Pulmonary artery endothelial cell (primary cell): ENCODE data around the gene HHATL. TPM values are rescaled to one million over a fixed set of nuclear protein-coding genes. Genes with fewer than 3 reads are reported as not detected.

ENCODE experiments used
- DNase-seq: peaks from one replicate; pipeline ENCODE4 v3.0.0-alpha.2; 2011; ENCODE audit warnings: low read depth, low spot score
- total RNA-seq: library from RNA; depleted of rRNA; stranded (reverse); fragments of >200 nt; gene quantifications from 2 replicates; pipeline ENCODE4 v1.2.3, GENCODE V29; 2014

The HHATL gene, protein sequence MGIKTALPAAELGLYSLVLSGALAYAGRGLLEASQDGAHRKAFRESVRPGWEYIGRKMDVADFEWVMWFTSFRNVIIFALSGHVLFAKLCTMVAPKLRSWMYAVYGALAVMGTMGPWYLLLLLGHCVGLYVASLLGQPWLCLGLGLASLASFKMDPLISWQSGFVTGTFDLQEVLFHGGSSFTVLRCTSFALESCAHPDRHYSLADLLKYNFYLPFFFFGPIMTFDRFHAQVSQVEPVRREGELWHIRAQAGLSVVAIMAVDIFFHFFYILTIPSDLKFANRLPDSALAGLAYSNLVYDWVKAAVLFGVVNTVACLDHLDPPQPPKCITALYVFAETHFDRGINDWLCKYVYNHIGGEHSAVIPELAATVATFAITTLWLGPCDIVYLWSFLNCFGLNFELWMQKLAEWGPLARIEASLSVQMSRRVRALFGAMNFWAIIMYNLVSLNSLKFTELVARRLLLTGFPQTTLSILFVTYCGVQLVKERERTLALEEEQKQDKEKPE
- not detected in 2 replicates for total RNA-seq

DNA sequence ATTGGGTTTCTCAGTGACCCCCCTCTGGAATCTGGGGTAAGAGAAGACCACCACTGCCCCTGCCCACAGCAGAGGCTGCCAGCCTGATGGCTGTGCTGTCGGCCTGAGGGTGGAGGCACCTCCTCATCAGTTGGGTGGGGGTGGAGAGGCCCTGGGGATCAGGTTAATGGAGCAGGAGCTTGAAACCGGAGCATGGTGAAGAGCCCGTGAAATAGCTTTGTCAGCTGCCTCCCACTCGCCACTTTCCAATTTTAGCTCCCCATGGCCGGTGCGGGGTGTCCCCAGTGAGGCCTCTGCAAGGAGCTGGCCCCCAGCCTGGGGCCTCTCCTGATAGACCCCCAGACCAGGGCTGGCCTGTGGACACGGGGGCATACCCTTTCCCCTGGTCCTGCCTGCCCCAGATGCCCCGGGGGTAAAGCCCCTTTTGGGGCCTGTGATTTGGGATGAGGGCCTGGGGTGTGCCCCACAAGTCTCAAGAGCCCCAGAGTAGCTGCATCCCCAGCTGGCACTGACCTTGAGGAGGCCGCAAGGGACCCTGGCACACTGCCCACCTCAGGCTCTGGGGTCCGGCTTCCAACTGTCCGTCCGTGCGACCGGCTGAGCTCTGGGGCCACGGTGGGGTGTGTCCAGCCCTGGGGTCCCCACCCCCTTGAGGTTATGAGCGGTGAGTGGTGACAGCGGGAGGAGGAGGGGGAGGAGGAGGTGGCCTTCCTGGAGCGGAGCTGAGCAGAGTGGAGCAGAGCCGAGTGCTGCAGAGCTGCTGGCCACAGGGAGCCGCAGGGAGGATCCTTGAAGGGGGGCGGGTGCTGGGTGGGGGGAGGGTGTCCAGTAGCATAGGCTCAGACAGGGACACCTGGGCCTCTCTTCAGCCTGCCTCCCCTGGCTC lies at the start of gene HHATL:
Gene HHATL (minus strand): TSS at position 733 of the 886 bp plus-strand sequence. CDS start 1,972 bp downstream, outside the sequence.
- DNase-seq: no peak

DNA sequence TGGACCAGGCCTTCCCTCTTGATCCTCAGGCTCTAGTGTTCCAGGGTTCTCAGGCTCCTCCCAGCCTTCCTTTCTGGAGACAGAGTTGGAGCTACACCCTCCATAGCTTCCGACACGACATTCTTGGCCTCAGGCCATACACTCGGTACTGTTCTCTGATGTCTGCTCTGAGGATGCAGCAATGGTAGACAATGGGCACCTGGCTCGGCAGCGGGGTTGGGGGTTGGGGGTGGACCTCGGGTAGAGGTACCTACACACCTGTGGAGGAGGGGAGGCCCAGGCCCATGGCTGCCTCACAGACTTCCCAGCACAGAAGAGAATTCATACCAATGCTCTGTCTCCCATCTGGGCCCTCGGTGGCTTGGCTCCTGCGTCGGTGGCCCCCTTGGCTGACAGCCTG lies 49.0 kb upstream of the HHATL start:
- no peak for DNase-seq

DNA sequence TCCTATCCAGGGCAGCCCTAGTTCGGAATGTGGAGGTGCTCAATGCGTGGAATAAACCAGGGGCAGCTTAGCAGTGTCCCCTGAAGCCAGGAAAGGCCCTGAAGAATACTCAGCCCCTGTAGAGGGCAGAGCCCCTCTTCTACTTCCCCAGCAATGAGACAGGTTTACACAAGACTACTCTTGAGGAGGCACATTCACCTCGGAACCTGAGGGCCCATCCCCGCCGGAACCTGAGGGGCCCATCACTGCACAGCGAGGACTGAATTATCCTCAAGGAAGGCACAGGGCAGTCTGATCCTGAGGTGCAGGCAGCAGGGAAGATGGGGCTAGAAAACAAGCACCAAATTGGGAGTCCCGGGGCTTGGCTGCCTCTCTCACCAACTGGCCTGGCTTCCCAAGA lies 48.2 kb upstream of the HHATL start:
- DNase-seq: no peak

DNA sequence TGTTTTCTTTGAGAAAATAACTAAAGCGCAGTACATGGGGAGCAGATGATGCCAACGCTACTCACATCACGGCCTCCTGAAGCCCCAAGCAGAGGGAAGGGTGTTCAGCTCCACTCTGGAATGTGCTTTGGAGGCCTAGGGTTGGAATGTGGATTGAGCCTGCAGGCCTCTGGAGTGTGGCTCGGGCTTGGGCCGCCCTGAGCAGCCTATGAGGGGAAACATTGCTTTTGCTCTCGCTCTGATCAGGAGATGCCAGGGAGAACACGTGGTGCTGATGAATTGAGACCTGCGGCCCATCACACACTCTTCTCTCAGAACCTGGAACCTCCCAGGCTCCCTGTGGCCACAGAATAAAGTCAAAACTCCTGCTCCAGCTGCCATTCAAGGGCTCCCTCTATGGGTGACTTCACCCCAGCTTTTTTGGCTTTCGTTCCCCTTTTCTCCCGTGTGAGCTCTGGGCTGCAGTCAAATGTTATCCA lies 47.2 kb upstream of the HHATL start:
- DNase-seq: no peak

DNA sequence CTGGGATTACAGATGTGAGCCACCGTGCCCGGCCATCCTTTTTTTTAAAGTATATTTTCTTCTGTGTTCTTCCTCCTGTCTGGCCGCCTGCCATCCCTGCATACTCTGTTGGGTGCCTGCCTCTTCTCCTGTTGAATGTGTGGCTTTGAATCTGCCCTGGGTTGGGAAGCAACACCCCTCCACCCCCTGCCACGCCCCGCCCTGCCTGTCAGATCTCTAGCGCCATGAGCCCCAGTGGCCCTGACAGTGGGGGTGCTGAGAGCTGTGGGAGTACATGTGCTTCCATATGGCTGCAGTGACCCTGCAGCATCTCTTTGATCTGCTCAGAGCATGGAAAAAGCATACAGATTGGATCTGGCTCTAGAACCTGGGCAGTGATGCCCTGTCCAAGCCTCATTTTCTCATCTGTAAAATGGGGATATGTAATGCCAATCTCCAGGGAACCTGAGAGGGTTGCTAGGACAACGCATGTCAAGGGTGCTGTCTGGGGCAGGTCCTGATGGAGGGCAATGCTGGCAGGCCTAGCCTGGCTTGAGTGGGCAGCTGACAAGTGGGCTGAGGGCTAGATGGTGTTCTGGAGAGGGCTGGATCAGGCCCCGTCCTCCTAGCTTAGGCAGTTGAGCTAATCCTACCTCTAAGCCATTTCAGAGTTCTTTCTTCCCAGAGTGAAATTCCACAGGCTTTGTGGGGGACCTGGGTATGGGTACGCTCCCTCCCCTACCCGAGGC lies 46.6 kb upstream of the HHATL start:
- DNase-seq: no peak

DNA sequence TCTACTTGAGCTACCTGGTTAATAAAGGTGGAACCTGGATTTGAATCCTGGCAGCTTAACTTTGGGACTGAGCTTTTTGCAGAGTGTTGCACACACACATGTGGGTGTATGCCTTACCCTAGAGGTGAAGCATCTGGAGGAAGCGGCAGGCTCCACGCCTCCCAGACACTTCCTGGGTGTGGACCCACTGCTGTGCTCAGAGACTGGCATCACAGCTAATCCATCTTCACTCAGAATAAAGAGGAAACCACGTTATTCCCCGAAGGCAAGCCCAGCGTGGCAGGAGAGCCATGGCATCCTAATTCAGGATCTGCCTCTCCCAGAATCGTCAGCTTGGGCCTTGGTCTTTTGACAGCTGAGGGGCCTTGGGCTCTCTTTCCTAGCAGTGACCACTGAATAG lies 45.0 kb upstream of the HHATL start:
- no peak for DNase-seq

DNA sequence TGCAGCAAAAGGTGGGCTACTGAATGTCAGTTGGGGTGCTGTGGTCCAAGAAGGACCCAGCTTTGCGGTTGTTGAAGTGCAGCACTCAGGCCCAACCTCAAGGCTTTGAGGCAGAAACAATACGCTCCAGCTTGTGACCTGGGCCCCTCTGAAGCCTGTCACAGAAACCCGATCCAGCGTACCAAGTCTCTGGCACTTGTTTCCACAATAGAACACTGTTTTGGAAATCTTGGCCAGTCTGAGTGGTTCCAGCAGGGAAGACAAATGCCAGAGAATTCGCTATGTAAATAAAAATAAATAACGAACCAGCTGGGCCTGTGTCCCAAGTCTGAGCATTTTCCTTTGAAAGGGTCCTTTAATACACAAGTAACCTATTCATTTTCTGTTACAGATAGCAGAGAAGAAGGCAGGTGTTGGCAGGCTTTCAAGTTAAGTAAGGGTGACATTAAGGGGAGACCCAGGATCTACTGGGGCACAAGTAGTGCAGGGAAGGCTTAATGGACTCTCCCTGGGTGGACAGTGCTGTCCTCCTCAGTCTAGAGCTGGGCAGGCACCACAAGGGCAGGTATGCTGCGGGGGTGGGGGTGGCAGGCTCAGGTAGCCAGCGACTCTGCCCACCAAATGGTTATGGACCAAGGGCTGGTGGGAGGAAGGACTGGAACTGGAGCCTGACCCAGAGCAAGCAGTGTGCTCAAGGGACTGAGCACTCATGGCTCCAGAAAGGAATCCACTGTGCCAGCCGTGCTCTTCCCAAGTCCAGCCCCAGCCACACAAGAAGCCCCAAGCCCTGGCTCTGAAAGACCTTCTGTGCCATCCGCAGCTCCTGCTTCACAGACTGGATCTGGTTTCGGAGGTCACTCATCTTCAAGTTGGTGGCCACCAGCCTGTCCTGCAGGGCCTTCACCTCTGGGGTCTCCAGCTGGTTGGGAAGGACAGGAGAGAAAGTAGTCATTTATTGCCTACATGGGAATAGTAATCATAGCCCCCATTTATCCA lies 44.2 kb upstream of the HHATL start:
- no peak for DNase-seq

DNA sequence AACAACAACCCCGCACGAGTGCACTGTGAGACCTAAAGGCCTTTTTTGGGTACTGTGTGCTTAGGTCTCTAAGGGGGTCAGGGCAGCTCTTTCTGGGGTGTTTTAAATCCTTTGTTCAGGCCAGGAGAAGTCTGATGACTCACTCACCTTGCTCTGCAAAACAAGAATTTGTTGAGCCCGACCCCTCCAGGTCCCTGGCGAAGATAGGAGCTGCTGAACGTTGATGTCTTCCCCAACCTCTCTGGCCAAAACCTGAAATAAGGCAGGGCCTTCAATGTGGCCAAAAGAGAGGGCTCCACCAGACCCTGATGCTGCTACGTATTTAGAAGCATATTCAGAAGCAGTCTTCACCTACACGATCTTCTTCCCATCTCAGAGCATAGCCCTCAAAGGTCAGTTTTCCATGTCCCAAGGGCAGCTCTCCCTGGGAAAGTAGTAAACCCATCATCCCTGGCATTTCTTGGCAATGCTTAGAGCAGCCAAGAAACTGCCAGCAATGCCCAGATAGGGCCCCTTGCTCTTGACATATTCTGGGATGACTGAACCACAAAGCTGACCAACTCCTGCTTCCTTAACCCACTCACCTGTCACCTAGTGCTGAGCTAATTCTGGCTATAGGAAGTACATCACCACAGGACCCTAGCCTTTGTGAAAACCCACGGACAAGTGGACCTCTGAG lies 43.3 kb upstream of the HHATL start:
- no peak for DNase-seq

DNA sequence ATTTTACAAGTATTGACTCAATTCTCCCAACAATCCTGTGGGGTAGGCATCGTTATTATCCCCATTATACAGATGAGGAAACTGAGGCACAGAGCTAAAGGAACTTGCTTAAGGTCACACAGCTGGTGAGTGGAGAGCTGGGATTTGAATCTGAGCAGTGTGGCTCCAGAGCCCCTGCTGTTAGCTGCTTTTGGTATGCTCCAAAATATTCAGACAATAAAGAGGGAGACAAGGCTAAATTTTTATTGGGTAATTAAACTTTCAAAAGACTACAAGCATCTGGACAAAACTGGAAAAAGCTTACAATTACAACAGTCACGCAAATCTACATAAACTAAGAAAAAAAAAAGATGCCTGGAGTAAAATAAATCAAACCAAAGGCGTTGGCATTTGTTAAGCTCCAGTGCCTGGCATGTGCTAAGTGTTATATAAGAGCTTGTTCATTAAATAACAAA lies 42.7 kb upstream of the HHATL start:
- DNase-seq: no peak

DNA sequence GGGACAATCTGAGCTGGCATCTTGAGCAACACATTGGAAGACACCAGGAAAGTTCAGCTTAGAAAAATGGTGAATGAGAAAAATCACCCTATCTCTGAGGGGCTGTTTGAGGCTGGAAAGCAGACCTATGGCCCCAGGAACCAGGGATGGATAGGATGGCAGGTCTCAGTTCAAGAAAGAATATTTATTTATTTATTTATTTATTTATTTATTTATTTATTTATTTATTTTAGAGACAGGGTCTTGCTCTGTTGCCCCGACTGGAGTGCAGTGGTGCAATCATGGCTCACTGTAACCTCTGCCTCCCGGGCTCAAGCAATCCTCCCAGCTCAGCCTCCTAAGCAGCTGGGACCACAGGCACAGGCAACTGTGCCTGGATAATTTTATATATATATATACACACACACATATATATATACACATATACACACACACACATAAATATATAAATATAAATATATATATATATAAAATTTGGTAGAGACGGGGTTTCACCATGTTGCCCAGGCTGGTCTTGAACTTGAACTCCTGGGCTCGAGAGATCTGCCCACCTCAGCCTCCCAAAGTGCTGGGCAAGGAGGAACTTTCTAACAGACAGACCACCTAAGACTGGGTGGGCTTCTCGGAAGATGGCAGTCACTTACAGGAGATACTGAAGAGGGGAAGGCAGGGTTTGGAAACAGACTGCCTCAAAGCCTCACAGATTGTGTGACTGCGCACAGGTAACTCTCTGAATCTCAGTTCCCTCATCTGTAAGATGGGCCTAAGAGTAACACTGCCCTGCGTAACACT lies 40.8 kb upstream of the HHATL start:
- no peak for DNase-seq

DNA sequence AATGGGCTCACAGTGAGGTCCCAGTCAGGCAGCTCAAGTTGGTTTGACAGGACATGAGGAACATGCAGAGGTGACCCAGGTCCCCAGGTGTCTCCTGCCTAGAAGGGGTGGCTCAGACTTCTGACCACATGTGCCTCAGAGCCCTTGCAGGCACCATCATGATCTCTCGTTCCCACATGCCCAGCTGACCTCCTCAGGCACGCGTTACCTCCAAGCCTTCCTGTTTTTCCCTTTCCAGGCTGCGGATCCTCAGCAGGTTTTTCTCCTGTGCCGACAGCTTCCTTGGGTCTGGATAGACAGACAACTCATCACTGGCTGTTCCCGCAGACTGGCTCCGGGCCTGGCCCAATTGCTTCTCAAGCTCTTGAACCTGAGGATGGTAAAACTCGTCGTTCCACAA lies 40.1 kb upstream of the HHATL start:
- no peak for DNase-seq

DNA sequence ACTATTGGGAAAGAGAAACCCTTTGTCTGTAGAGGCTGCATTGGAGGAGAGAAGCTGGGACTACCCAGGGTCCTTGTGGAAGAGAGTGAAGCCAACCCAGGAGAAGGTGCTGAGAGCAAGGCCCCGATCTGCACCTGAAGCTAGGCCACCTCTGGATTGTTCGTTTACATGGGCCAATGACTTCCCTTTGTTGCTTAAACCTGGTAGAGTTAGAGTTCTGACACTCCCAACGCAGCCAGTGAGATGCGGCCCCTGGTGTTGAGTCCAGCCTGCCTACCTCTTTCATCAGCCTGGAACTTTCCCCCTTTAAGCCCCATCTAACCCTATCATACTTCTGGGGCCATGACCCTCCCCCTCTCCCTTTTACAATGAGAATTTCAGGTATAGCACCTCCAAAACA lies 39.7 kb upstream of the HHATL start:
- no peak for DNase-seq

DNA sequence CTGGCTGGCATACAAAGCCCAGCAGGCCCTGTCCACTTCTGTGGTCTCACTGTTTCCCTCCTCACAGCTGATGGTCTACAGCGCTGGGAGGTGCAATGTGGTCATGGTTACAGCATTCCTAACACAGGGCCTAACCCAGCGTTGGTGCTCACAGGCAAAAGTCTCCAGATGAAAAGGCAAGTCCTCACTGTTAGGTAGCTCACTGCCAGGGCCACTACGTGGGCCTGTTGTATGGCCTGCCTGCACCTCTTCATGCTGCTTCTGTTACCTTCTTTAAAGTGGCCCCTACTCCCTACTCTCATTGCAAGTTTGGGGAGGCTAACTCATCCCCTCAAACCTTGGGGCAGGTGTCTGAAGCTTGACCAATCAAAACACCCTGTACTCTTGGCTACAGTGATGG lies 39.2 kb upstream of the HHATL start:
- no peak for DNase-seq

DNA sequence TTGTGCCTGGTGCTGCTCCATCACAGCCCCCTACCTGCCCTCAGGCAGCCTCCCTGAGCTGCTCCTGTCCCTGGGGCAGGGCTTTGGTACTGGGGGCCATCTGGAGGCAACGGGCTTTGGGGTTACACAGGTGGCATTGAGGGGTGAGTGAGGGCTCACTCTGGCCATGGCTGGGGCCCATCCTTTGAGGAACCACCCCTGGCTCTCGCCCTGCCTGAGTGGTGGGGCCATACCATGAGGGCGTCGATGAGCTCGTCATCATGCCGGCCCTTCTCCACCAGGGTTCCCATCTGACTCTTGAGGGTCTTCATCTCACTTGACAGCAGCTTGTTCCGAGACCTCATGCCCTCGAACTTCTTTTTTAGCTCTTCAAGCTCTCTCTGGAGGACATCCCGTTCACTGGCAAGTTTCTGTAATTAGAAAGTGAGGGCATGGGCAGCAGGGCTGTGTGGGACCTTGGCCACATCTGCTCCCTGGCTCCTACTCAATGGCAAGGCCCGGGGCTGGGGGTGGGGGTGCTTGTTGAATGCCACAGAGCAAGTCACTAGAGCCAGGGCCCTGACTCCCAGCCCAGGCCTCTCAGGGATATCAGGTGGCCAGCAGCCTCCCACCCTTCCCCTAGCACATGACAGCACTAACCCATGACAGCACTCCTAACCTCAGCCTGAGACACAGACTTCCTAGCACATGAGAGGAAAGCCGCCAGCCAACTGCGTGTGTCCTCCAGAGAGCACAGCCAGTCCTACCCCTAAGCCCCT lies 37.0 kb upstream of the HHATL start:
- no peak for DNase-seq

DNA sequence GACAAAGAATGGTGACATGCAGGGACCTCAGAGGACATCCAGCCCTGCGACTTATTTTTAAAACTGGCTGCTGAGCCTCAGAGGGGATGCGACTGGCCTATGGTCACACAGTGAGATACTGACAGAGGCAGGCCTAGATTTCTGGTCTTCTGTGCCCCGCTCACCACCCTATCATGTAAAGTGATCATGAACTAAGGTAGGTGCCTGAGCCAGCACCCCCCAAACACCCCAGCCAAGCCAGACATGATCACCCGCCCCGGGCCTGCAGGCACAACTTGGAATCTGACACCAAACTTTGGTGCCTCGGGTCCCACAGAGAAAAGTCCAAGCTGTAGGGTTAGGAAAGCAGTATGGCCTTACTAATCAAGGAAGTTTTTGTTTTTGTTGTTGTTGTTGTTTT lies 33.9 kb upstream of the HHATL start:
- DNase-seq: no peak

DNA sequence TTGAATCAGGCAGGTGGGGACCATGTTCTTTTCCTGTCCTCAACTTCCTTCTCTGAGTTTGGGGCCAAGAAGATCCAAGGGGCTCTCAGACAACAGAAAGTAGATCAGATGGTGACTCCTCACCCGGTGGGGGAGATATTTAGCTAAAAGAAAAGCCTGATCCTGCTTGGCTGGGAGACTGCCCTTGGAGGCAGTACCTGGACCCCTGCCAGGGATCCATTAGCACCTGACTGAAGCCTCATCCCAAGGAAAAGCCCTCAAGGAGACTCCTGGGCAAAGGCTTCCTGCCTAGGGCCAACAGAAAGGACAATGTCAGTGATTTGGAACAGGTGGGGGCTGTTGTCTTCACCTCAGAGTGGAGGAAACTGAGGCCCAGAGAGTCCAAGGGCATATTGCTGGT lies 33.5 kb upstream of the HHATL start:
- no peak for DNase-seq

DNA sequence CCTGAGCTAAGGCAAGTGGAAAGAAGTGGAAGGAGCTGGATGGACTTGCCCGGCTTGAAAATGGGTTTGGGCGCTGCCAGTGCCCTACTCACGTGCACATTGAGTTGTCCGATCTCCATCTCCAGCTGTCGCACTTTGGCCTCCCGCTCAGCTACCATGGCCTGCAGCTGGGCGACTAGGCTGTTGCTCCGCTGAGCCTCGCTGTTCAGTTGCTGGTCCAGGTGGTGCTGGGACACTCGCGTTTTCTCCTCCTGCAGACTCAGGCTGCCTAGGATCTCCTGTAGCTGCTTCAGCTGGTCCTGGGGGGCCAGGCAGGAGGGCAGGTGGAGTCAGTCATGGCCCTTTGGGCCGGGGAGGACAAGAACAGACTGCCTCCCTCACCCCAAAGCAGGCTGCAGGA lies 33.0 kb upstream of the HHATL start:
- no peak for DNase-seq

DNA sequence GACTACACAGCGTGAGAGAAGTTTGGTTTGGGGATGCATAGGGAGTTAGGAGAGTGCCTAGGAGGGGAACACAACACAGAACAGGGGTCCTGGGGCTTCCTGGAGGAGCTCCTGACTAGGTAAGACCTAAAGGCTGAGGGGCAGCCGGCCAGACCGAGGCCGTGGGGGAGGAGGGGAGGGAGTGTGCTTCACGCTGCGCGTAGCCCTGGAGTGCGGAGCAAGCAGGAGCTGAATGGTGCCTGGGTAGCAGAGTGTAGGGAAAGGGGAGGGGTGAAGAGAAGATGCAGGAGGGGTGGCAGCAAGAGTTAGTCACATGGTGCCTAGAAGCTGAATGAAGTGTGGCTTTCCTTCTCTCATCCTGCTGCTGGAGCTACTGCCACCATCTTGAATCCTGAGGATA lies 32.4 kb upstream of the HHATL start:
- no peak for DNase-seq
